Activated naive CD4-positive, alpha-beta T cell treated with anti-CD3 and anti-CD28 coated beads, Interleukin-2, amount 50 U/mL, for 16 hours (primary cell): ENCODE measurements around the gene ASNS.

Experiments
- DNase-seq: peaks from one replicate; pipeline ENCODE4 v3.0.0-alpha.2; 2020

The ASNS gene

GRCh38 chr7:97835296-97836138, 36.7 kb downstream of the ASNS start:
- peak; percentile 64 for DNase-seq

- DNase-seq: no peak
Measured at GRCh38 chr7:97819161-97819560, 53.0 kb downstream of the ASNS start.

GRCh38 chr7:97818066-97818663, 54.0 kb downstream of the ASNS start:
- DNase-seq: no peak
